ENCODE data around the gene INSYN1. TPM values are rescaled to one million over a fixed set of nuclear protein-coding genes. Genes with fewer than 3 reads are reported as not detected.

INSYN1 gene
- total RNA-seq, 6 donors from 2014 or later: 3.1 to 17.1 (median 5.1) TPM

GRCh38 chr15:73747847-73748590, 5.1 kb downstream of the INSYN1 start:
- DNase-seq: no peak

GRCh38 chr15:73746883-73747282, 6.3 kb downstream of the INSYN1 start:
- Histone ChIP-seq H3K4me3 (no peak overlapping the region), H3K9me3 (no peaks in the 10 kb centered on the region), H3K36me3 (no peaks in the 10 kb centered on the region), H3K4me1 (peaks cover under 1 to 10% (median 2%) of the 10 kb centered on the region in 4 donors), H3K27me3 (peaks cover 0 to 10% (median 5%) of the 10 kb centered on the region in 4 donors), H3K27ac (no peak overlapping the region)
- ATAC-seq (ENCODE audit: low FRiP score in 2 of 2) (no peak), DNase-seq (no peak)
- TF ChIP-seq CTCF (IDR thresholded peaks at IDR 0.05) (no peak), POLR2AphosphoS5 (IDR thresholded peaks at IDR 0.05) (no peak), EP300 (IDR thresholded peaks at IDR 0.05) (no peak), POLR2A (IDR thresholded peaks at IDR 0.05) (no peak)
- 32 to 40% methylated on average over 7 of the region's 7 CpGs for WGBS, 2 donors

More at GRCh38 chr15:73747847-73748590, 5.1 kb downstream of the INSYN1 start:
- no peak for ATAC-seq (ENCODE audit: low FRiP score in 2 of 2)
- Histone ChIP-seq H3K27me3 (peaks cover 0 to 20% (median 12%) of the 10 kb centered on the region in 4 donors), H3K9me3 (no peaks in the 10 kb centered on the region), H3K36me3 (no peaks in the 10 kb centered on the region), H3K27ac (no peak overlapping the region), H3K4me3 (no peak overlapping the region), H3K4me1 (peaks cover 8 to 21% (median 10%) of the 10 kb centered on the region in 4 donors)
- TF ChIP-seq CTCF (IDR thresholded peaks at IDR 0.05): no peak
- TF ChIP-seq POLR2A (IDR thresholded peaks at IDR 0.05): no peak
- TF ChIP-seq POLR2AphosphoS5 (IDR thresholded peaks at IDR 0.05): no peak
- no peak for TF ChIP-seq EP300 (IDR thresholded peaks at IDR 0.05)
- WGBS, 2 donors: 72 to 80% methylated on average over 11 of the region's 11 CpGs

GRCh38 chr15:73746261-73746660, 6.9 kb downstream of the INSYN1 start:
- ATAC-seq (ENCODE audit: low FRiP score in 2 of 2): no peak
- H3K36me3 ChIP-seq: no peaks in the 10 kb centered on the region
- peaks cover 0 to 4% (median 0%) of the 10 kb centered on the region in 4 donors for H3K4me1 ChIP-seq
- 57 to 62% methylated on average over 6 to 8 of the region's 8 CpGs for WGBS, 2 donors
- H3K27me3 ChIP-seq: peaks cover 0 to 4% (median 2%) of the 10 kb centered on the region in 4 donors
- H3K4me3 ChIP-seq: no peak overlapping the region
- DNase-seq: no peak
- TF ChIP-seq CTCF (IDR thresholded peaks at IDR 0.05) (no peak), POLR2AphosphoS5 (IDR thresholded peaks at IDR 0.05) (no peak), EP300 (IDR thresholded peaks at IDR 0.05) (no peak)
- H3K9me3 ChIP-seq: no peaks in the 10 kb centered on the region
- H3K27ac ChIP-seq: no peak overlapping the region

GRCh38 chr15:73745073-73745472, 8.1 kb downstream of the INSYN1 start:
- no peak for DNase-seq
- Histone ChIP-seq H3K9me3 (no peaks in the 10 kb centered on the region), H3K36me3 (no peaks in the 10 kb centered on the region), H3K27me3 (no peaks in the 10 kb centered on the region), H3K27ac (no peak overlapping the region), H3K4me3 (no peak overlapping the region), H3K4me1 (no peaks in the 10 kb centered on the region)
- ATAC-seq (ENCODE audit: low FRiP score in 2 of 2): no peak
- 55 to 67% methylated on average over 7 of the region's 7 CpGs for WGBS, 2 donors
- TF ChIP-seq POLR2AphosphoS5 (IDR thresholded peaks at IDR 0.05) (no peak), CTCF (IDR thresholded peaks at IDR 0.05) (no peak), POLR2A (IDR thresholded peaks at IDR 0.05) (no peak), EP300 (IDR thresholded peaks at IDR 0.05) (no peak)

- Histone ChIP-seq H3K36me3 (no peaks in the 10 kb centered on the region), H3K4me3 (no peak overlapping the region), H3K9me3 (no peaks in the 10 kb centered on the region), H3K4me1 (no peaks in the 10 kb centered on the region), H3K27ac (no peak overlapping the region), H3K27me3 (no peaks in the 10 kb centered on the region)
- DNase-seq (no peak), ATAC-seq (ENCODE audit: low FRiP score in 2 of 2) (no peak)
- TF ChIP-seq POLR2AphosphoS5 (IDR thresholded peaks at IDR 0.05): no peak
- no peak for TF ChIP-seq EP300 (IDR thresholded peaks at IDR 0.05)
- no peak for TF ChIP-seq CTCF (IDR thresholded peaks at IDR 0.05)
- TF ChIP-seq POLR2A (IDR thresholded peaks at IDR 0.05): no peak
- WGBS, 2 donors: 63 to 67% methylated on average over 1 of the region's 1 CpG
Measured at GRCh38 chr15:73744293-73744692, 8.9 kb downstream of the INSYN1 start.
